GM21825 (cell line): ENCODE measurements around the gene BARHL2.

Experiments
- ATAC-seq: cut with Tn5 transposase; IDR thresholded peaks from one replicate; pipeline ENCODE4 v1.9.1; 2021; ENCODE audit warnings: mild to moderate bottlenecking, moderate library complexity; ENCODE audit not compliant: unreplicated experiment

Gene BARHL2

DNA sequence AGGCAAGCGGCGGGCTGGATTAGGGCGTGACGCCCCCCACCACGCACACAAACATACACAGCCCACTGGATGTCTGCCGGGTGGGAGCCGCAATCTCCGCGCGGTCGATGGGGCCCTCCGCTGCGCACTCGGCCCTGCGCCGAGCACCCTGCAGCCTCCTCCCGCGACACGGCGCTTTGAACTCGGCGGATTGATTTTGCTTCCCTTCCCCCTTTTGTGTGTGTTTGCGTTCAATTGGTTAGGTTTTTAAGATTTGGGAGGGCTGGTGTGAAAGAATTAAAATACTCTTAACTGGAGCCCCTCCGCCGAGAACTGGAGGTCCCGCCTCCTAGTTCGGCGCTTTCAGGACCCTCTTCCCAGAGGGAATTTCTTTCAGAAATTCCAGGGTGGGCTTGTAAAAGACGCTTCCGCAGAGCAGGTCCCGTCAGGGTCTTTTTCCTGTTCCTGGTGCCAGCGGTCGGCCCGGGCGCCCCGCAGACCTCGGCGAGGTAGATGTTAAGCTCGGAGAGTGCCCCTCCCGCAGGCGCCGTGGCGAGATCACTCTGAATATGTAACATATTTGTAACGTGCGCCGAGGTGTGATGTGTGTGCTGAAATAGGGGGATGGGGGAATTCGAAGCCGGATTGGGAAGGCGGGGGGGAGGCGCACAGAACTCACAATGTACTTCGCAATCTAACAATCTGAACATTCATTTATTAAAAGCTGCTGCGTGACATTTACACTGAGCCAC, 8.0 kb upstream of the BARHL2 start:
- ATAC-seq: no peak

DNA sequence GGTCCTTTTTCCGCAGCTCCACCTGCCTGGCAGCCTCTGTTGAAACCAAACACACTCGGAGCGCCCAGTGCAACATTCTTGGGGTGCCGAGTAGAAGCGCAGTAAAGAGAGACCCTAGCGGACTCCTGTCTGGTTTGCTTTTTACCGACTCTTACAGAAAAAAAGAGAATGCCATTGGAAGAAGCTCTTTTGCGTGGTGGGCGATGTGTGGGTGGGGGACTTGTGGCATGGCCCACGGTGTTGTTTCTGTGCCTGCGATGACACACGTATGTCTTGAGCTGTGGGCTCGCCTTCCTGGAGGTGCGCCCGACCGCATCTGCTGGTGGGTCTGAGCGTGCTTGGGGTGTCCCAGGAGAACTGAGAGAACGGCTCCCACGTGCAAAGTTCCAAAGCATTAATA, 7.3 kb upstream of the BARHL2 start:
- no peak for ATAC-seq

DNA sequence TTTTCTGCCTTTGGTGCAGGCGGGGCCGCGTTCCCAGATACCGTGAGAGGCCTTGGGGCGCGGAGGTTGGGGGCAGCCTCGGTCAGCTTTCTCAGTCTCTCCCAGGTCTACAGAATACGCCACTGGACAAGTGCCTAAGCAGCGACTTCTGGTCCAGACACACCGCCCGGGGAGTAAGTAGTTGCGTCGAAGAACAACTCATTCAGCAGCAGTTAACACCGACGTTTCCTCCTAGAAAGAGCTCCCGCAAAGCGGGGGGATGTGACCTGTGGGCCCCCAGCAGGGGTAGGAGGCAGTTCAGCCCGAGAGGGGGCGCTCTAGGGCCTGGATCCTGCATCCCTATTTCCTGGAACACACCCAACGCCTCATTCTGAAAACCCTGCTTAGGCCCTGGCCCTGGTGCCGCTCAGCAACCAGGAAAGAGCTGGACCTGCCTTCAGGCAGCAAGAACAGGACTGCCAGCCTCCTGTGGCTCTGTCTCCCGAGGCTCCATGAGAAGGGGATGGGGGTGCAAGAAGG, 6.5 kb upstream of the BARHL2 start:
- ATAC-seq: no peak

DNA sequence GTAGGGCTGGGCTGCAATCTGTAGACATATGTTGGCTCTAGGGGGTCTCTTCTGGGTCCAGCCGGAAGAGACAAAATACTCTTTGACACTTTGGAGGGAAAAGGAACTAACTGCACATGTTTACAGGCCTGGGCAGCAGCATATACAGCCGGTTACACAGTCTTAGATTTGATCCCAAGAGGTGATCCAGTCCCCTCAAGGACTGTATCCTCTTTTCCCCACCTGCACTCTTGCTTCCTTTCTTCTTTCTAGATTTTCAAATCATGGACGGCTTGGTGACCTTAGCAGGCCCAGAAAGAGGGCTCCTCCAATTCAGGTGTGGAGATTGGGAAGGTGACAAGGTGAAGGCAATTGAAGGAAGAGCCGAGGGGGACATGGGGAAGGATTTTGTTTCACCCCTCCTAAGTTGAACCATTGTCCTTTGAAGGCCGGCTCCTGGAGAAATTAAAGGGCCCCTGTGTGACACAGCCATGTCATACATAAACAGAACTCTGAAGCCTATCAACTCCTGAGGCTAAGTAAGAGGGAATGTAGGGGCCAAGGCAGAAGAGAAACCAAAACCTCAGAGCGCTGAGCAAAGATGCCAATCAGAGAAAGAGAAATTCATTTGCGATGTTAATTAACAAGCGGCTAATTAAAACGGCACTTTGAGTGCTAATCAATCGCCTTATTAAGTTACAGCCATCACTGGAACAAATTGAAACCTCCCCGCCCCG, 5.9 kb upstream of the BARHL2 start:
- no peak for ATAC-seq

DNA sequence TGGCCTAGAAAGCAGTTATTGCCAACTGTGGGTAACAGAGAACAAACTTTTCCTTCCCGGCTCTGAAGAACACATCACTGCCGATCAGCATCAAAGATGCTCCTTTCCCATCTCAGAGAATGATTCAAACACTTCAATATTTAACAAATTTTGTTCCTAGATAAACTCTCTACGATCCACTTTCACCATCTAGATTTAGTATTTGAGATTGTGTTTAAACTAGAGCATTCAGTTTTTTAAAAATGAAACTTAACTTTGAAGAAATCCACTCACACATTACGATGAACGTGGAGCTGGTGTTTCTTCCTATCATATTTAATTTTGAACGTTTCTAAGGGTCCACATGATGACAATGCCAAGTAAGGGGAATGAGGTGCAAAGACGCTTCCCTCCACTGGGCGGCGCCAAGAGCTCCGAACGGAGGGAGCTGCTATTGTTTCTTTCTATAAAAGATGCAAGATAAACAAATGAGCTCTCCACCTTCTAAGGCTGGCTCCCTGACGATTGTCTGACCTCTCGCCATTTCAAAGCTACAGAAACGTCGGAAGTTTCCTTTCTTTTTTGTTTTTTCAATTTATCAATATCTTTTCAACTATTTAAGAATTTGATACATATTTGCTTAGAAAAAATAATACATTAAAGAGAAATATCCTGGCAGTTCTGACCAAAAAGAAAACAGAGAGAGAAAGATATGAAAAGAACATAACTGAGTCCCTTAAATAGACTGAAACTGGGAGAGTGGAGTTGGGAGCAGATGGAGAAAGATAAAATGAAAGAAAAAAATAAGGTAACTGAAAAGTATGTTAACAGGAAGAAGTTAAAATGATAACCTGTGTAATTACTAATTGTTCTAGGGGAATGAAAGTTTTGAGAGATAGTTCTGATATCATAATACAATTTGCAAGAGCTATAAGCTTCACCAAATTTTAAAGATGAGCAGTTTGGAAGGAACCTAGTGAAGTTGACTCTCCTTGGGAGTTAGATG, 4.4 kb upstream of the BARHL2 start:
- ATAC-seq: no peak

DNA sequence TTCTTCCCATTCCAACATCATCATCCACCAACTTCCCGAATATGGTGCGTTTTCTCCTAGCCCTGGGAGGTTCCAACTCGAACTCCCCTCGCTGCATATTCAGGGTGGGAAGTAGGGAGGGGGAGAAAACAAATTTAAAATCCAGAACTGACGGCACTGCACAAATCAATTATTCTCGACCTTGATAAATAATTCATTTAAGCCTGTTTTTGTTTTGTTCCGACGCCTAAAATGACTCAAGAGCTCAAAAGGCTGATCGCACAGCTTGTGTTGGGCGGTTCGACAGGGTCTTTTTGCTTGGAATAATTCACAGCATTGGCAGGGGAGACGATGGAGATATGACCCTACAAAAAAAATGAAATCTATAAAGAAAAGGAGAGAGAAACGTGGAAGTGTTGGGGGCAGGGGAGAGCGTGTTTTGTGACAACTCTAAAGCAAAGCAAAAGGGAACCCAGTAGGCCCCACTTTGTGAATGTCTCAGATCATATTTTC, 3.1 kb upstream of the BARHL2 start:
- ATAC-seq: no peak

DNA sequence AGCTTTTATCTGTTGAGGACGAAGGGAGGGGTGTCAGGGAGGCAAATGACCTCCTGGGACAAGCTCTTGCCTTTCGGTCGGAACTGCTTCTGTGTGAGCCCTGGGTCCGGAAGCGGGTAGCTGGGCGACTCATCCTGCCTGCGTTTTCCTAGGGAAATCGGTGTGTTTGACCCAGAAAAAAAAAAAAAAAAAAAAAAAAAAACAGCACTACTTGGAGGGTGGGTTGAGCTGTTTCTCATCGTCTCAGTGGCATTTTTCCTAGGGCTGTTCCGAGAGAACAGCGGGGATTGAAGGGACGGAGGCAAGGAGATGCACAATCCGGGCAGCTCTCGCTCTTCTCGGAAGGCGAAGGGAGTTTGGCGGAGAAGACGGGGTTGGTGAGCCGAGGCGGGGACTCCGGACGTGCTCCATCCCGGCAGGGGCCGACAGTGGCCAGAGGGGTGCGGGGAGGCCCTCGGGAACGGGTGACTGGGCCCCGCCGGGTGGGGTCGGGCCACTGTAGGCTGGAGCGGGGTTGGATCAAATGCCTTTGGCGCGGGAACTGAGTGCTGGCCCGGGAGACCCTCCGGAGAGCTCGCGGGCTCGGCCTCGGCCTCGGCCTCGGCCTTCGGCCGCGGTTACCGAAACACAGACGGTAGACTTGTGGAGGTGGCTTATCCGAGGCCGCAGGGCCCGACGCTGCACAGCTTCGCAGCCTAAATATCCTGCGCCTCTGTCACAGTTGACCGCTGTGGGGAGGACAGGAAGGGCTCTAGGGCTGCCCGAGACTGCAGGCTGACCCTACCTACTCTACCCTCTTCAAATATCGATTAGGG, 2.4 kb upstream of the BARHL2 start:
- ATAC-seq: no peak

DNA sequence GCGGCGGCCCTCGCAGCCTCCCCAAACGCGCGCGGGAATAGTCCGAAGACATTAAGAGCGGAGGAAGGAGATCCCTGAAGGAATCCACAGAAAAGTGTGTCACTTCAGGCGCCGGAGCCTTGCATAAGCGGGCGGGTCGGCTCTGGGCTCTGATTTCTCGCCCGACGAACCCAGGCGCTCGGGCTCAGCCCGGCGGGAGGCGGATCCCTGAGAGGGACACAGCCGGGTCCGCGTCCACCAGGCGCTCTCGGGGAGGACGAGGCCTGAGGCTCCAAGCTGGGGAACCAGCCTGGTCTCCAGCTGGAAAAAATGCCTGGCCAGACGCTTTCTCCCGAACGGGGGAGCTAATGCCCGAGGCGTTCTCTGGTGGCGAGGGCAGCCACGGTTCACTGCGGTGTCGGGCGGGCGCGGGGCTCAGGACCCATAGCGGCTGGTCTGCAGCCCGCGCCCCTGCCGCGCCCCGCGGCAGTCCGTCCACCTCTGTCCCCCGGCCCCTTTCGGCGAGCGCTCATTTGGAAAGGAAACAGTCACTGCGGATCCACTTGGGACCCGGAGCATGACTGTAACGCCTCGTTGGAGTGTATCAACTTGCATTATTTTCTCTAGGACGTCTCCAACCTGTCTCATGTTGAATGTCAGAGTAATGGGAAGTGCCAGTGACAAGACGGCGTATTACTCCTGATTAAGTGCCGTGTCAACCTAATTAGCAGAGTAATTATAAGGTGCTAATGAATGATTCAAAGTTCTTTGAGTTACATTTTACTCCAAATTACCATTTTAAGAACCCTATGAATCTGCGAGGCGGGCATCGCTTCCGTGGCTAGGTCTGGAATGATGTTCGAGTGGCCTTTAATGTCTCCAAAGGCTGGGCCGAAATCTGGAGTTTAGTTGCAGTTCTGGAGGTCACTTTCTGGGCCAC, 1.6 kb upstream of the BARHL2 start:
- ATAC-seq: no peak

DNA sequence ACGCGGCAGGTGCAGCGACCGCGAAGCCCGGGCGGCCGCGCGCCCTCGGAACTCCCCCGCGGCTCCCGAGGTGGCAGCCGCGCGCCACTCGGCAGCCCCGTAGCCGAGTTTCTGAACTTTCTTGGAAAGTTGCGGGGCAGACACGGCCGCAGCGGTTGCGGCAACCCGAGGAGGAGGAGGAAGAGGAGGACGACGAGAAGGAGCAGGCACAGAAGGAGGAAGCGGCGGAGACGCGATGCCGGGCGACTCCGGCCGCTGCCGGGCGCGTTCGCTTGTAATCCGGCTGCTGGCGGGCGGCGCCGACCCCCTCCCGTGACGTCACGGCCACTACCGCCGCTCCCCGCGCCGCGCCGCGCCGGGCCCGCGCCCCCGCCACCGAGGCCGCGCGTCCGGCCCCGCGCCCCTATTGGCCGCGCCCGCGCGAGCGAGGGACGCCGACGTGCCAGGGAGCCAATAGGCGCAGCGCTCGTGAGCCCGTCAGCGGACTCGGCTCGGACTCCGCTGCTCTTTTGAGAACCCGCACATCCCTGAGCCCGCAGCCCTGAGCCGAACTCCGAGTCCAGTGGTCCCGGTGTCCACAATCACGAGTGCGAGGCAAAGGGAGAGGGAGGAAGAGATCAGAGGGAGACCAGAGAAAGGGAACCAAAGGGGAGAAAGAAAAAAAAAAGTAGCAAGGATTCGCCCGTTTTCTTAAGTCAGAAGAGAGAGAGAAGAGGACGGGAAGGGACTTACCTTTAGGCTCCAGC, 736 bp upstream of the BARHL2 start:
- ATAC-seq: no peak

DNA sequence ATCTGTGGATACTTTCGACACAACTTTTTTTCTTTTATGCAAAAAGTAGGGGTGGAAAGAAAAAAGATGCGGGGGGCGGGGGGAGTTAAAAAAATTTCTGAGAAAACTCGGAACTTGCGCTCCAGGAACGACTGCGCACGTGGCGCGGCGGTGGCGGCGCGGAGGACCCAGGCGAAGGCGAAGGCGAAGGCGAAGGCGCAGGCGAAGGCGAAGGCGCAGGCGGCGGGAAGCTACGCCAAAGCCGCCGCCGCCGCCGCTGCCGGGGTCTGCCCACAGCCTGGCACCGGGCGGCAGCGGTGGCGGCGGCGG, 208 bp upstream of the BARHL2 start:
- ATAC-seq: no peak

DNA sequence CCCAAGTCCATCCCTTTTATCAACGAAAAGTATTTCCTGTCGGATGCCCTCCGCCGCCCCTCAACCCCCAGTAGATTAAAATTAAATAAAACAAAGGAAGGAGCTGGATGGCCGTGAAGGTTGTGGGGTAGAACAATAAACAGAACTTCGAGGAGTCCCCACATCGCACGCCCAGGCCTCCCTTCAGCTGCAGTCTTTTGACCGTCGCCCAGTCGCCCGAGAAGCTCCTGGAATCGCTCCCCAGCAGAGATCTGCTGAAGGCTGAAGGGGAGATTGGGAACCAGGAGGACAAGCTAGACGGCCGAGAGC, 905 bp downstream of the BARHL2 start:
- ATAC-seq: no peak

DNA sequence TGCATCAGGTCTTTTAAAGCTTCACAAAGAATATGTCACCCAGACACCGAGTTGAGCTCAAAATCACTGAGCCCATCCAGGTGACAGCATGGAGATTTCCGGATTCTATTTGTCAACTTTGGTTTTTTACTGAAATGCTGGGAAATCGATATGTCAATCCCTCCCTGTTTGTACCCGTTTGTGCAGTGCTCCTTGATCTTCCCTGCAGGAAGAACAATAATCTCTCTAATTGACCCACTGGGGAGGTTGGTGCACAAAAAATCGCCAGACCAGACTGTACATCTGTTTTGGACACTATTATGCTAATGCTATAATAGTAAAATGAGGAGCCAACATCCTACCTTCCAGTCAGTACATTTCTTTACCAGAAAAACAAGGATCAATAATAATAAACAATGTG, 1.8 kb downstream of the BARHL2 start:
- no peak for ATAC-seq

DNA sequence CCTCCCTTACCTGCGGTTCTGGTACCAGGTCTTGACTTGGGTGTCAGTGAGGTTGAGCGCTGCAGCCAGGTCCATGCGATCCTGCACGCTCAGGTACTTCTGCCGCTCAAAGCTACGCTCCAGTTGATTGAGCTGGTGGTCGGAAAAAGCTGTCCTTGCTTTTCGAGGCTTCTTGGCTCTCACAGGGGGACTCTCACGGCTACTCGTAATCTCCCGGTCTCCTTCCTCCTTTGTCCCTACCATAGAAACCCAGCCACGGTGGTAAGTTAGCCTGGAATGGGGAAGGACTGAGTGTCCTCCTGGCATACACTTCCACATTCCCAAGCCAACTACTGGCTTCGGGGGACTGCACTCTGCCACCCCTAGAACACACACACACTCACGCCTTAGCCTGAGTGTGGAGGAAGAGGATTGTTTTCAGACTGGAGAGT, 2.6 kb downstream of the BARHL2 start:
- ATAC-seq: no peak

DNA sequence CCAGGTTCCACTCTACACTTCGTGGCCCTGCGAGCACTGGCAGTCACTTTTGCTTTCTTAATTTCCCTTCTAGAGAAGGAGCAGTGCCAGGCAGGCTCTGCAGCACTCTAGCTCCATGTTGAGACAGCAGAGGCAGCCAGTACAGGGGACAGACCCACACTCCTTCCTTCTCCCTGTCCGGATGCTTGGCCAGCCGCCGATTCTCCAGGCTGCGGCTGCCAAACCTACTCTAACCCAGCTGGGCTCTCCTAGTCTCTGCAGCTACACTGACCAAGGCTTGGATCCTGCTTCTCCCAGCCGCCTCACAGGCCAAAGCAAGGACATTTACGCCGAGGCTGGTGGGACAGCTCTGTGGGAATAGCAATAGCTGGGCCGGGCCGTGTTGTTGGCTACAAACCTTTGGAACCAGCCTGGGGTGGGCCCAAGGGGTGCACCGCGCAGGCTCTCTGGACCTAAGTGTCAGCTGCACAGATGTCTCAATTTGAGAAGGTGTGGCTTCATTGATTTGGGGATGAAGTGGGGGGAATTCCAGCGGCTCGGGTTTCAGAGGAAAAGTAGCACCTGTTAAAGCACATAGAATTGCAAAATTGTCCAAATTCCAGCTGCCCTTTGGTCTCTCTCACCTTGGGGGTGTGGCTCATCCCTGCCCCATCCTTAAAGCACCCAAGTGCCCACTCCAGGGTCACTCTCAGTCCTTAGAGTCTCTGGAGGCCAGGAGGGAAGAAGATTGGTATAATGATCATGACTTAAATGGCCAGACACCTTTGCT, 3.2 kb downstream of the BARHL2 start:
- ATAC-seq: no peak

DNA sequence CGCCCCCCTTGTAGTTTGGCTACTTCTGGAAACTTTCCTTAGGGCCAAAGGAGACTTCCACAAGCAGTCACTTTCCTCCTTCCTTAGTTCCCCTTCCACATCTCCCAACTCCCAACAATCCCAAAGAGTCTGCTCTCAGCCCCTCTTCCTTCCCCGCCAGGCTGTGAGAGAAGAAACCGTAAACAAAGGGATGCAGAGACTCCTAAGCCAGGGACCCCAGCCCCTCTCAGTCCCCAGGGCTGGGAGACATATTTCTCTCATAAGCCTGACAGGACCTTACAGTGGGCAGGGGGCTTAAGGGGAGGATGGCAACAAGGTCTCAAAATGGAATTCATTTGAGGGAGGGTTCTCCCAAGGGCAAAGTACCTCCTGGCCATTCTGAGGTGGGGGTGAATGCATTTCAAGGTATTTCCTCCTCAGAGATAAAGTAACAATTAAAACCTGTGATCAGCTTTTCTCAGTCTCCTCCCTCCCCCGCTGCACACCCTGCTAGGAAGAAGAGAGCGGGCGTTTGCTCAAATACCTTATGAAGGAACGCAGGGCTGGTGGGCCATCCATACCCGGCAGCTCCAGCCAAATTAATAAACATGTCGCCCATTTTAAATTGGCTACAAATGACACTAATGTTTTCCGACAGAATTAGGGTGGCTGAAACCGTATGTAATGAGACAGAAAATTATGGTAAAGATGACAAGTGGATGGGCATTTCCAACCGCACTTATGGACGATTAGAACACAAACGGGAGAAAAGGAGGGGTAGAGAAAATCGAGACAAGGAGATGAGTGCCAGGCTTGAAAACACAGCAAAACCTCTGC, 4.0 kb downstream of the BARHL2 start:
- no peak for ATAC-seq

DNA sequence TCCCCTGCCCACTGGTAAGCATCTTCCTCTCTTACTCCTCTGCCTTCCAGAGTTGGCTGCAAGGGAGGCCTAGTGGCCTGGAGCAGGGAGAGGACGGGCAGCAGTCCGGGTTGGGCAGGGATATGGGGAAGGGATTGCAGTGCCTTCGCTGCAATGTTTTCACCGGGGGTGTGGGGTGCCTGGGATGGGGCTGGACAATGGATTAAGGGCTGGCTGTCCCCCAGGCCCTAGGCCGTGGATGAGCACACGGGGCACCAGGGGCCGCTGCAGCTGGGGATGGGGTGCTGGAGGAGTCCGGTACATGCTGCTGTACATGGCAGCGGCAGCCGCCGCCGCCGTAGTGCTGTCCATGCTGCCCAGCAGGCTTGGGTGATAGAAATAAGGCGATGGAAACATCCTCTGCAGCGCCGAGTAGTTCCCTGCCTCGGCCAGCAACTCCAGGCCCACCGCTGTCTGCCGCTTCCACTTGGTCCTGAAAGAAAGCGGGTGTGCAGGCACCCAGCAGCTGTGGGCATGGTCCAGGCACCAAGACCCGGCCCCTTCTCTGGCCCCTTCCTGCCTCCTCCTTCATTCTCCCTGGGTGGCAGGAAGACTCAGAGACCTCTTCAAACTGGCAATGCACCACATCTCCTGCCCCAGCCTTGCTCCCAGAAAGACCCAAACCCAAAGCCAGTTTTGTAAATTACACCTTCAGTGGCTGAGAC, 4.8 kb downstream of the BARHL2 start:
- ATAC-seq: no peak

DNA sequence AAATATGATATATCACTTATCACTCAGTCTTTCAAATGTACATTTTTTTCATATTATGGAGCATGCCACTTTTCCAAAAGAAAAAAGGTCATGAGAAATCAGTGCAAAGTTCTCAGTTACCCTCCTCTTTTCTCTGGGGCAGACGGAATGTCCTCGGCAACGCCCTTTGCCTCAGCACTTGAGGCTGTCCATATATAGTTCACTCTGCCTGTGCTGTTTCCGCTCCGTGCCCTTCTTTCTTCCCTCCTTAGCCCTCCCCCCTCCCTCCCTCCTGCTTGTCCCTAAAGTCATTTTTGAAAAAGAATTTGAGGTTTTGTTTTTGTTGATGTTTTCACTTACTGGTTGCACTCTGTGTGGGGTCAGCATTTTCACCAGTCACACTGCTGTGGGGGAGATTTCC, 5.4 kb downstream of the BARHL2 start:
- no peak for ATAC-seq
